ENCODE measurements around the gene CD69. TPM values are rescaled to one million over a fixed set of nuclear protein-coding genes. Genes with fewer than 3 reads are reported as not detected.

Gene CD69
- total RNA-seq, 4 donors from 2014 or later, result 5.0 to 18.2 (median 6.2) TPM

DNA sequence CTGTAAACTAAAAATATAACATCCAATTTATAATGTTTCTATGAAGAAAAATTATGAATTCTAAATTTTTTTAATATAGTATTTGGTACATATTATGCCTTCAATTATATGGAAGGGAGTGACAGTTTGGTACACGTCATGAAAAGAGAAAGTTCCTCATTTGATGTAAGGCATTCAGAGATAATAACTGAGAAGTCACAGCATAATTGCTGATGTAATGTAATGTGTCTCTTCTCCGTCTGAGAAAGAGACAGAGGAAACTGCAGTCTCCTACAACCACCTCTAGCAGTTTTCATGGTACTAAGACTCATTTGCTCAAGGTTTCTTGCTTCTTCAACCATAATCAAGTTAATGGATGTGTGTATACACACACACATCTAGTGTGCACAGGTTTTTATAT lies 2.3 kb upstream of the CD69 start:
- Histone ChIP-seq H3K27ac (no peak overlapping the region), H3K9me3 (no peaks in the 10 kb centered on the region), H3K4me1 (peaks cover 0 to 5% of the 10 kb centered on the region in 2 donors), H3K36me3 (no peaks in the 10 kb centered on the region), H3K27me3 (no peaks in the 10 kb centered on the region), H3K4me3 (replicated peaks in 1 of 3) (no peak overlapping the region)
- 75% methylated on average over 2 of the region's 2 CpGs for WGBS, 2 donors
- TF ChIP-seq, protein P1, sequence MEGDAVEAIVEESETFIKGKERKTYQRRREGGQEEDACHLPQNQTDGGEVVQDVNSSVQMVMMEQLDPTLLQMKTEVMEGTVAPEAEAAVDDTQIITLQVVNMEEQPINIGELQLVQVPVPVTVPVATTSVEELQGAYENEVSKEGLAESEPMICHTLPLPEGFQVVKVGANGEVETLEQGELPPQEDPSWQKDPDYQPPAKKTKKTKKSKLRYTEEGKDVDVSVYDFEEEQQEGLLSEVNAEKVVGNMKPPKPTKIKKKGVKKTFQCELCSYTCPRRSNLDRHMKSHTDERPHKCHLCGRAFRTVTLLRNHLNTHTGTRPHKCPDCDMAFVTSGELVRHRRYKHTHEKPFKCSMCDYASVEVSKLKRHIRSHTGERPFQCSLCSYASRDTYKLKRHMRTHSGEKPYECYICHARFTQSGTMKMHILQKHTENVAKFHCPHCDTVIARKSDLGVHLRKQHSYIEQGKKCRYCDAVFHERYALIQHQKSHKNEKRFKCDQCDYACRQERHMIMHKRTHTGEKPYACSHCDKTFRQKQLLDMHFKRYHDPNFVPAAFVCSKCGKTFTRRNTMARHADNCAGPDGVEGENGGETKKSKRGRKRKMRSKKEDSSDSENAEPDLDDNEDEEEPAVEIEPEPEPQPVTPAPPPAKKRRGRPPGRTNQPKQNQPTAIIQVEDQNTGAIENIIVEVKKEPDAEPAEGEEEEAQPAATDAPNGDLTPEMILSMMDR (IDR thresholded peaks at IDR 0.05), result no peak
- no peak for TF ChIP-seq POLR2A (IDR thresholded peaks at IDR 0.05)
- intact Hi-C loops (cut with DNase I), result no loop called here
- no peak for DNase-seq

DNA sequence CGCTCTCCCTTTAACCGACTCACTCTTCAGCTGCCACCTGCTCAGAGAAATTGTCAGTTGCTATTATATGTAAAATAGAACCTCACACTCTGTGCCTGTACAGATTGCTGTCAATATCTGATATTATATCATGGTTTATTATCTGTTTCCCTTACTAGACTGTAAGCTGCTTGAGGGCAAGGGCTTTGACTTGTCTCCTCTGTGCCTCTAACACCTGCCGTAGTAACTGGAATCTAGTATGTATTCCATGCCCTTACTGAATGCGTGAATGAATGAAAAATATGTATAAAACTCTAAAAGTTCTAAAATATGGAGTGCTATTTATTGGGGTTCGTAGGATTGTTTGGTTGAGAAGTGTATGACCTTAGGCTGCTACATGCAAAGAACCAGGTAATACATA lies 1.7 kb upstream of the CD69 start:
- Histone ChIP-seq H3K4me3 (replicated peaks in 1 of 3) (no peak overlapping the region), H3K9me3 (no peaks in the 10 kb centered on the region), H3K36me3 (no peaks in the 10 kb centered on the region), H3K27me3 (no peaks in the 10 kb centered on the region), H3K4me1 (peaks cover 0 to 5% of the 10 kb centered on the region in 2 donors), H3K27ac (no peak overlapping the region)
- no peak for DNase-seq
- no peak for TF ChIP-seq POLR2A (IDR thresholded peaks at IDR 0.05)
- TF ChIP-seq, protein P1 (IDR thresholded peaks at IDR 0.05), result no peak
- intact Hi-C loops (cut with DNase I), result no loop called here
- 97% methylated on average over 5 of the region's 5 CpGs for WGBS, 2 donors

DNA sequence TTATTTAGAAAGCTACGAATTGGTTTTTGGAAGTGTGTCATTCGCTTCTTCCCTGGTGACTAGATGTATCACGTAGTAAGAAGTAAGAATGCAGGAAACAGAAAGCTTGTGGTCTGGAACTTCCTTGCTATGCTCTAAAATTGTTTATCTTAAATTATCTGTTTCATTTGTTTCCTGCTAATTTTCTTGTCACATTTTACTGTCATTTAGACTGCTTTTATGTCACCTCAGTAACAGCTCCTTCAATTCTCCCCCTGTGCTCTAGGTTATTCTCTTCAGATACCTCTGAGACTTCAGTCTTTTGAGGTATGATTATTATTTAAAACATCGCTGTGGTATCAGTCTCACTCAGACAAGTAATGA lies 699 bp upstream of the CD69 start:
- TF ChIP-seq, protein P1 (IDR thresholded peaks at IDR 0.05), result no peak
- TF ChIP-seq POLR2A (IDR thresholded peaks at IDR 0.05), result no peak
- Histone ChIP-seq H3K9me3 (no peaks in the 10 kb centered on the region), H3K4me3 (replicated peaks in 1 of 3) (no peak overlapping the region), H3K4me1 (peaks cover 0 to 5% of the 10 kb centered on the region in 2 donors), H3K27me3 (no peaks in the 10 kb centered on the region), H3K36me3 (no peaks in the 10 kb centered on the region), H3K27ac (no peak overlapping the region)
- 67 to 75% methylated on average over 4 of the region's 4 CpGs for WGBS, 2 donors
- DNase-seq, result no peak
- intact Hi-C loops (cut with DNase I), result no loop called here

DNA sequence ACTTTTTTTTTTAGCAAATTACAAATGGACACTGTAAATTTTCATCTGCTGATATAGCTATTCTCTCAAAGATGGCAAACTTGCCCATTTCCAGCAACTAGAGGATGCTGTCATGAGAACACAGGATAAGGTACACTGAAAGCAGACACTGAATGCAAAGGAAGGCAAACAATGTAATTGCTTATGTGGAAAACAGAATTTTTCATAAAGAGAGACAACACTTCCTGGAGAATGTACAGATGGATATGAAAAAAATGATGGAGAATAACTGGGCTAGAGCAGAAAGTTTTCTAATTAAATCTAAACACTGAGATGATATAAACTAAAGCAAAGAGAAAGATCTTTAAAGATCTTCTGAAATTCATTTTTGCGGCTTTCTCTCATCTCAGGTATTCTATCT lies 581 bp downstream of the CD69 start:
- no peak overlapping the region for H3K27ac ChIP-seq
- WGBS, 2 donors, result 94 to 97% methylated on average over 1 of the region's 1 CpG
- intact Hi-C loops (cut with DNase I), result no loop called here
- DNase-seq, result no peak
- H3K4me1 ChIP-seq, result peaks cover 0 to 5% of the 10 kb centered on the region in 2 donors
- TF ChIP-seq, protein P1 (IDR thresholded peaks at IDR 0.05), result no peak
- TF ChIP-seq POLR2A (IDR thresholded peaks at IDR 0.05), result no peak
- no peaks in the 10 kb centered on the region for H3K27me3 ChIP-seq
- no peaks in the 10 kb centered on the region for H3K9me3 ChIP-seq
- no peak overlapping the region for H3K4me3 ChIP-seq (replicated peaks in 1 of 3)
- no peaks in the 10 kb centered on the region for H3K36me3 ChIP-seq

DNA sequence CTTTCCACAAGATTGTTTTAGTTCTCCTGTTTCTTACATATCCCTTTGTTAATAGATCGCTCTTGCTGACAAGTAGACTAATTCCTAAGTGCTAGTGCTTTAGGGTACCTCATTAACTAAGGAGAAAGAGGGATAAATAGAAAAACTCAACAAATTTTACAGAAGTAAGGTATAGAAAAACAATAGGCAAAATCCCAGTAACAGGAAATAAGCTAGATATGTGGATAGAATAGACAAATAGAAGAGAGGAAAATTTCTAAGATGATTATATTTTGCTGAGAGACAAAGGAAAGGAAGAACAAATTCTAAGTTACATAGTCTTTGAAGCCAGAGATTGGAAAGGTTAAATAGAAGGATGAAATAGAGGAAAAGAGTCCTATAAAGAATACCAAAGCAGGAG lies 1.0 kb downstream of the CD69 start:
- Histone ChIP-seq H3K9me3 (no peaks in the 10 kb centered on the region), H3K4me3 (replicated peaks in 1 of 3) (no peak overlapping the region), H3K36me3 (no peaks in the 10 kb centered on the region), H3K4me1 (peaks cover 0 to 5% of the 10 kb centered on the region in 2 donors), H3K27me3 (no peaks in the 10 kb centered on the region), H3K27ac (no peak overlapping the region)
- intact Hi-C loops (cut with DNase I), result no loop called here
- no peak for TF ChIP-seq POLR2A (IDR thresholded peaks at IDR 0.05)
- TF ChIP-seq, protein P1 (IDR thresholded peaks at IDR 0.05), result no peak
- no peak for DNase-seq
- WGBS, 2 donors, result 91 to 92% methylated on average over 1 of the region's 1 CpG

Measured in thyroid gland (tissue), 4 donors.